IPS-20b (cell line): Measurements from ENCODE around the gene SMIM10L2A.
"Not testable (repeated sequence)": the region's sequence is repeated elsewhere in the genome, so short reads cannot be mapped to it uniquely, and the experiment has no call there.

Experiments used
- H3K27ac ChIP-seq: one replicate; pipeline ENCODE4 v1.5.1; 2013; ENCODE audit warnings: low read length
- H3K27me3 ChIP-seq: 2 replicates; pipeline ENCODE4 v1.6.1; 2013; ENCODE audit warnings: mild to moderate bottlenecking, low read length, inconsistent platforms; ENCODE audit not compliant: insufficient read depth
- H3K36me3 ChIP-seq: 2 replicates; pipeline ENCODE4 v1.6.1; 2013; ENCODE audit warnings: low read depth, mild to moderate bottlenecking, inconsistent platforms, low read length, moderate library complexity; ENCODE audit not compliant: insufficient read depth
- H3K4me1 ChIP-seq: 2 replicates; pipeline ENCODE4 v1.6.1; 2013; ENCODE audit warnings: mild to moderate bottlenecking, control low read depth, inconsistent platforms, low read length, moderate library complexity; ENCODE audit not compliant: insufficient read depth
- H3K4me3 ChIP-seq: 2 replicates; pipeline ENCODE4 v1.5.1; 2013; ENCODE audit warnings: mild to moderate bottlenecking, low read length, inconsistent platforms
- H3K9ac ChIP-seq: 2 replicates; pipeline ENCODE4 v1.6.1; 2013; ENCODE audit warnings: low read depth, mild to moderate bottlenecking, inconsistent platforms, low read length, moderate library complexity
- H3K9me3 ChIP-seq: 2 replicates; pipeline ENCODE4 v1.6.1; 2013; ENCODE audit warnings: mild to moderate bottlenecking, low read depth, low read length, inconsistent platforms; ENCODE audit not compliant: insufficient read depth

SMIM10L2A gene

GRCh38 chrX:135436456-135436855 lies 14.7 kb downstream of the SMIM10L2A start:
- no peaks in the 10 kb centered on the region for H3K27me3 ChIP-seq

GRCh38 chrX:135436966-135437866 lies 15.5 kb downstream of the SMIM10L2A start:
- Histone ChIP-seq H3K36me3 (no peaks in the 10 kb centered on the region), H3K4me3 (no peak overlapping the region), H3K27me3 (no peaks in the 10 kb centered on the region), H3K9ac (no peak overlapping the region), H3K27ac (no peak overlapping the region), H3K9me3 (no peaks in the 10 kb centered on the region), H3K4me1 (no peaks in the 10 kb centered on the region)

More at GRCh38 chrX:135436456-135436855, 14.7 kb downstream of the SMIM10L2A start:
- Histone ChIP-seq H3K9ac (no peak overlapping the region), H3K4me1 (no peaks in the 10 kb centered on the region), H3K9me3 (no peaks in the 10 kb centered on the region), H3K4me3 (no peak overlapping the region), H3K27ac (no peak overlapping the region), H3K36me3 (no peaks in the 10 kb centered on the region)

GRCh38 chrX:135437867-135438733 lies 16.4 kb downstream of the SMIM10L2A start:
- Histone ChIP-seq H3K4me3 (no peak overlapping the region), H3K4me1 (no peaks in the 10 kb centered on the region), H3K27ac (no peak overlapping the region), H3K9me3 (no peaks in the 10 kb centered on the region), H3K9ac (no peak overlapping the region), H3K36me3 (no peaks in the 10 kb centered on the region), H3K27me3 (no peaks in the 10 kb centered on the region)

- H3K9ac ChIP-seq, result no peak overlapping the region
- no peaks in the 10 kb centered on the region for H3K9me3 ChIP-seq
- no peaks in the 10 kb centered on the region for H3K27me3 ChIP-seq
- no peak overlapping the region for H3K27ac ChIP-seq
- H3K36me3 ChIP-seq, result no peaks in the 10 kb centered on the region
- no peak overlapping the region for H3K4me3 ChIP-seq
- H3K4me1 ChIP-seq, result no peaks in the 10 kb centered on the region
Measured at GRCh38 chrX:135438734-135439043, 16.9 kb downstream of the SMIM10L2A start.

- no peaks in the 10 kb centered on the region for H3K27me3 ChIP-seq
- no peak overlapping the region for H3K4me3 ChIP-seq
- no peaks in the 10 kb centered on the region for H3K9me3 ChIP-seq
Measured at GRCh38 chrX:135449637-135450550, 28.1 kb downstream of the SMIM10L2A start.

GRCh38 chrX:135453381-135453780 lies 31.6 kb downstream of the SMIM10L2A start:
- H3K4me1 ChIP-seq, result no peaks in the 10 kb centered on the region
- no peak overlapping the region for H3K4me3 ChIP-seq
- H3K27me3 ChIP-seq, result no peaks in the 10 kb centered on the region
- H3K36me3 ChIP-seq, result no peaks in the 10 kb centered on the region
- H3K9ac ChIP-seq, result no peak overlapping the region
- no peak overlapping the region for H3K27ac ChIP-seq
- peaks cover 5% of the 10 kb centered on the region; the same call in 1 of the 2 replicates for H3K9me3 ChIP-seq

More at GRCh38 chrX:135449637-135450550, 28.1 kb downstream of the SMIM10L2A start:
- Histone ChIP-seq H3K36me3 (no peaks in the 10 kb centered on the region), H3K4me1 (no peaks in the 10 kb centered on the region), H3K27ac (no peak overlapping the region), H3K9ac (no peak overlapping the region)

GRCh38 chrX:135454816-135455215 lies 33.1 kb downstream of the SMIM10L2A start:
- H3K9me3 ChIP-seq, result peaks cover 5% of the 10 kb centered on the region; the same call in 1 of the 2 replicates
- no peak overlapping the region for H3K4me3 ChIP-seq
- no peaks in the 10 kb centered on the region for H3K4me1 ChIP-seq

GRCh38 chrX:135461756-135462155 lies 40.0 kb downstream of the SMIM10L2A start:
- not testable (repeated sequence) for H3K4me3 ChIP-seq, H3K27ac ChIP-seq, H3K36me3 ChIP-seq, H3K9me3 ChIP-seq, H3K27me3 ChIP-seq, H3K4me1 ChIP-seq, H3K9ac ChIP-seq

More at GRCh38 chrX:135454816-135455215, 33.1 kb downstream of the SMIM10L2A start:
- no peak overlapping the region for H3K27ac ChIP-seq
- H3K36me3 ChIP-seq, result no peaks in the 10 kb centered on the region
- H3K27me3 ChIP-seq, result no peaks in the 10 kb centered on the region
- no peak overlapping the region for H3K9ac ChIP-seq

GRCh38 chrX:135463937-135464336 lies 42.2 kb downstream of the SMIM10L2A start:
- no peaks in the 10 kb centered on the region for H3K9me3 ChIP-seq
- H3K4me3 ChIP-seq, result no peak overlapping the region
- no peak overlapping the region for H3K9ac ChIP-seq
- H3K4me1 ChIP-seq, result no peaks in the 10 kb centered on the region
- H3K36me3 ChIP-seq, result no peaks in the 10 kb centered on the region
- H3K27ac ChIP-seq, result no peak overlapping the region
- H3K27me3 ChIP-seq, result no peaks in the 10 kb centered on the region

- Histone ChIP-seq H3K27ac (no peak overlapping the region), H3K4me3 (no peak overlapping the region), H3K9me3 (no peaks in the 10 kb centered on the region), H3K36me3 (no peaks in the 10 kb centered on the region), H3K9ac (no peak overlapping the region), H3K27me3 (no peaks in the 10 kb centered on the region), H3K4me1 (no peaks in the 10 kb centered on the region)
Measured at GRCh38 chrX:135476378-135476777, 54.6 kb downstream of the SMIM10L2A start.

GRCh38 chrX:135477576-135477975 lies 55.8 kb downstream of the SMIM10L2A start:
- Histone ChIP-seq H3K36me3 (no peaks in the 10 kb centered on the region), H3K4me3 (no peak overlapping the region), H3K4me1 (no peaks in the 10 kb centered on the region), H3K9me3 (no peaks in the 10 kb centered on the region), H3K9ac (no peak overlapping the region), H3K27ac (no peak overlapping the region), H3K27me3 (no peaks in the 10 kb centered on the region)
